Psoas muscle (tissue), 8 donors: ENCODE data around the gene ASTN2. TPM values are rescaled to one million over a fixed set of nuclear protein-coding genes. Genes with fewer than 3 reads are reported as not detected.

Experiments used
- ATAC-seq, 4 donors: fragments of 200-7000 bp; cut with Tn5 transposase; one replicate each; pipeline ENCODE4 v1.9.1; 2020; ENCODE audit warnings: moderate library complexity in 3 of 4, mild to moderate bottlenecking in 2 of 4
- DNase-seq, 2 donors: peaks; one replicate each; pipeline ENCODE4 v3.0.0-alpha.2; 2020
- H3K27ac ChIP-seq: fragments of 200-600 bp; one replicate; pipeline ENCODE4 v1.8.0; 2022
- H3K27me3 ChIP-seq, 3 donors: fragments of 200-600 bp in 1 of 3; one replicate each; pipeline versions ENCODE4 v1.6.1 to v1.8.0; 2013 to 2022; ENCODE audit warnings: low read length in 2 of 3, mild to moderate bottlenecking in 2 of 3, moderate library complexity in 1 of 3; ENCODE audit not compliant: insufficient read depth in 3 of 3
- H3K36me3 ChIP-seq, 2 donors: fragments of 200-600 bp in 1 of 2; one replicate each; pipeline versions ENCODE4 v1.6.1 to v1.8.0; 2013 to 2022; ENCODE audit warnings: low read depth in 1 of 2, mild to moderate bottlenecking in 1 of 2, moderate library complexity in 1 of 2; ENCODE audit not compliant: insufficient read depth in 1 of 2
- H3K4me1 ChIP-seq: fragments of 200-600 bp; one replicate; pipeline ENCODE4 v1.8.0; 2022
- H3K4me3 ChIP-seq: fragments of 200-600 bp; one replicate; pipeline ENCODE4 v1.8.0; 2022; ENCODE audit warnings: mild to moderate bottlenecking
- H3K9me3 ChIP-seq: fragments of 200-600 bp; one replicate; pipeline ENCODE4 v1.8.0; 2022
- CTCF ChIP-seq: fragments of 200-600 bp; IDR thresholded peaks from one replicate; pipeline ENCODE4 v1.8.0; 2022; ENCODE audit warnings: antibody characterized with exemption
- WGBS, 3 donors: extraction: QIAGEN DNeasy Blood & Tissue Kit; methylation state at CpG; one replicate each; pipeline versions ENCODE4 v1.1.6 to v1.1.7; 2013; 5-methylcytosine and 5-hydroxymethylcytosine counted together
- intact Hi-C, 2 donors: fragments of 100-400 bp; cut with DNase I; formaldehyde crosslinking; loops; one replicate each; pipeline versions ENCODE4 v1.11.0 to v1.14.2; 2022
- polyA plus RNA-seq, 3 donors: library from polyadenylated mRNA; stranded (reverse); fragments of 200-250 nt; gene quantifications; one replicate each; pipeline ENCODE4 v1.2.3, GENCODE V29; 2013
- total RNA-seq, 4 donors: library from RNA; stranded (reverse); fragmentation: NEBNext Ultra II Directional in 2 of 4; extraction: Animal tissue kit (Norgen Biotek cat#: 25700) in 2 of 4; gene quantifications; one replicate each; pipeline versions ENCODE4 v1.2.1 to v1.2.4, GENCODE V29; 2021 to 2023
- donor health status: healthy with polysubstance abuse.
- donor health status: DM: no; HTN: no; CAD: no; lungs with moderate emphysema.
- donor health status: Bipolar disorder and iron deficiency.
- donor health status: healthy.
- donor health status: DM: yes; HTN: yes; CAD: no.
- donor health status: DM: no; HTN: no; CAD: no.
- donor health status: DM: no; HTN: no; CAD: no.
- donor health status: DM: yes; HTN: yes; CAD: no.

ASTN2 gene
- total and polyA plus RNA-seq, 7 donors: 2.0 to 10.3 (median 3.3) TPM

- no peaks in the 10 kb centered on the region for H3K27me3 ChIP-seq
- no peaks in the 10 kb centered on the region for H3K4me1 ChIP-seq
- H3K27ac ChIP-seq: no peak overlapping the region
- intact Hi-C loops: no loop called here
- 63 to 92% (median 72%) methylated on average over 1 of the region's 1 CpG for WGBS, 3 donors
- ATAC-seq (no peak), DNase-seq (no peak)
- no peak for TF ChIP-seq CTCF
- H3K9me3 ChIP-seq: no peaks in the 10 kb centered on the region
- no peak overlapping the region for H3K4me3 ChIP-seq
- no peaks in the 10 kb centered on the region for H3K36me3 ChIP-seq
Observed at GRCh38 chr9:116479056-116479544, 935.8 kb downstream of the ASTN2 start.

DNA sequence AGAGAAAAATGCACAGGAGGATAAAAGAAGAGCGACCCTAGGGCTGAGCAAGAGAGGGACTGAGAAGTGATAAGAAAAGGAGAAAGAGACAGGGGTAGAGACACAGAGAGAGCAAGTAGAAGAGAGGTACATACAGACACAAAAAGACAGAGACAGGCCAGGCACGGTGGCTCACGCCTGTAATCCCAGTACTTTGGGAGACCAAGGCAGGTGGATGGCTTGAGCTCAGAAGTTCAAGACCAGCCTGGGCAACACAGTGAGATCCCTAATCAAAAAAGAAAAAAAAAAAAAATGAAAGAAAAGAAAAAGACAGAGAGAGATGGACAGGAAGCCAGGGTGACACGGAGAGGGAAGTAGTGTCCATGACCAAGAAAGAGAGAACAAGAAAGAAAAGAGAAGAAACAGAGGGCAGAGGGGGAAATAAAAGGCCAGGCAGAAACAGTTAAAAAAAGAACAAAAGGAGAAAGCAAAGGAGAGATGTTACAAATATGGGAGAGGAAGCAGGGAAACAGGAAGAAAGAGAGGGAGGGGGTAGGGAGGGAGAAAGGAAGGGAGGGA lies 937.2 kb downstream of the ASTN2 start:
- Histone ChIP-seq H3K27me3 (no peaks in the 10 kb centered on the region), H3K4me1 (no peaks in the 10 kb centered on the region), H3K9me3 (no peaks in the 10 kb centered on the region), H3K36me3 (no peaks in the 10 kb centered on the region), H3K27ac (no peak overlapping the region), H3K4me3 (no peak overlapping the region)
- intact Hi-C loops: no loop called here
- ATAC-seq (no peak), DNase-seq (no peak)
- 74 to 87% (median 79%) methylated on average over 4 of the region's 4 CpGs for WGBS, 3 donors
- no peak for TF ChIP-seq CTCF

DNA sequence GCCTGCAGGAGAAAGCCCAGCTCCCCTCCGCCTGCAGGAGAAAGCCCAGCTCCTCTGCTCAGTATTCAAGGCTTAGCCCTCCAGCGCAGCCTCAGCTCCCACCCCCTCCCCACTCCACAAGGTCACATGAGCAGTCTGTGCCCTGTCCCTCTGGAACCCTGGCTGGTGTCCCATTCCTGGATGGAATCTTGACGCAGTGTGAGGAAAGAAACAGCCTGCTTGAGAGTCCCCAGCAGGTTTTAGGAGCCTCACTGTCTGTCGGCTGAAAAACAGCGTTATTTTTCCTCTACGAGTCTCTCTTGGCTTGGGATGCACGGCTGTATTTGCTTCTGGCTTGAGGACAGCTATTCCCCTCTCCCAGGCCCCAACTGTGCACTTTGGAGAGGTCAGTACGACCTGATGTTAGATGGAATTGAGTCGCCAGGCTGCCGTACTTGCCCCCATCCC lies 937.9 kb downstream of the ASTN2 start:
- no peaks in the 10 kb centered on the region for H3K4me1 ChIP-seq
- no peaks in the 10 kb centered on the region for H3K9me3 ChIP-seq
- H3K27ac ChIP-seq: no peak overlapping the region
- H3K27me3 ChIP-seq: no peaks in the 10 kb centered on the region
- intact Hi-C loops: no loop called here
- no peaks in the 10 kb centered on the region for H3K36me3 ChIP-seq
- 52 to 56% (median 52%) methylated on average over 10 of the region's 10 CpGs for WGBS, 3 donors
- ATAC-seq (no peak), DNase-seq (peak in 1 of 2 donors; percentile 53)
- TF ChIP-seq CTCF: no peak
- H3K4me3 ChIP-seq: no peak overlapping the region

- H3K4me3 ChIP-seq: no peak overlapping the region
- H3K9me3 ChIP-seq: no peaks in the 10 kb centered on the region
- H3K4me1 ChIP-seq: no peaks in the 10 kb centered on the region
- intact Hi-C loops: no loop called here
- 90% methylated on average over 6 of the region's 6 CpGs for WGBS, 3 donors
- DNase-seq (no peak), ATAC-seq (no peak)
- no peak overlapping the region for H3K27ac ChIP-seq
- no peaks in the 10 kb centered on the region for H3K36me3 ChIP-seq
- H3K27me3 ChIP-seq: no peaks in the 10 kb centered on the region
- TF ChIP-seq CTCF: no peak
Observed at GRCh38 chr9:116476002-116476401, 938.9 kb downstream of the ASTN2 start.

DNA sequence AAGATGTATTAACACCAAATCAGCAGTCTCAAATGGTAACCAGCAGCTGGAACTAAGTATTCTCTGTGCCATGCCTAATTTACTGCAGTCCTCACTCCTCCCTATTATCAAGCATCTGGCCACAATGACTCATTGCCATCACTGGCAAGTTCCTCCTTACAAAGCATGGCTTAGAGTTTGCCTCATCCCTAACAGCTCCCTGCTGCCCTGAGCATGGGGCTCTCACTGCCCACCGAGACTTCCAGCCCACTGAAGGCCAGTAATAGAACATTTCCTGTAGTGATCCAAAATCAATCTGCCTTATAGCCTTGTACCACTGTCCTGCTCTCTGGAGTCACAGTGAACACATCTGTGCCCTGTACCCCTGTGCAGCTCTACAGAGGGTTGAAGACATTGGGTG lies 939.7 kb downstream of the ASTN2 start:
- no peaks in the 10 kb centered on the region for H3K9me3 ChIP-seq
- TF ChIP-seq CTCF: no peak
- H3K36me3 ChIP-seq: no peaks in the 10 kb centered on the region
- no peak overlapping the region for H3K4me3 ChIP-seq
- 81 to 88% (median 85%) methylated on average over 1 of the region's 1 CpG for WGBS, 3 donors
- intact Hi-C loops: no loop called here
- no peaks in the 10 kb centered on the region for H3K4me1 ChIP-seq
- no peak for DNase-seq
- no peak for ATAC-seq
- H3K27ac ChIP-seq: no peak overlapping the region
- no peaks in the 10 kb centered on the region for H3K27me3 ChIP-seq
